WTC11 (cell line): ENCODE results near the gene NUDT6.

Experiments used
- ATF3 ChIP-seq: sonication (generic); formaldehyde crosslinking; conservative IDR thresholded peaks from 2 replicates; pipeline ENCODE4 v1.8.1; 2022; ENCODE audit warnings: mild to moderate bottlenecking, missing genetic modification reagents
- CBFB ChIP-seq: sonication (generic); formaldehyde crosslinking; IDR thresholded peaks from 2 replicates; pipeline ENCODE4 v1.8.1; 2022; ENCODE audit warnings: mild to moderate bottlenecking, low read depth, missing genetic modification reagents
- CTCF ChIP-seq: fragments of 200-600 bp; IDR thresholded peaks from 2 replicates; pipeline ENCODE4 v1.8.0; 2022; ENCODE audit warnings: antibody characterized with exemption
- E2F1 ChIP-seq: sonication (generic); formaldehyde crosslinking; IDR thresholded peaks from 2 replicates; pipeline ENCODE4 v1.8.0; 2022; ENCODE audit warnings: mild to moderate bottlenecking, missing genetic modification reagents
- ESRRA ChIP-seq: sonication (generic); formaldehyde crosslinking; IDR thresholded peaks from 2 replicates; pipeline ENCODE4 v1.8.1; 2022; ENCODE audit warnings: mild to moderate bottlenecking, missing genetic modification reagents, borderline replicate concordance
- ETV6 ChIP-seq: sonication (generic); formaldehyde crosslinking; IDR thresholded peaks from 2 replicates; pipeline ENCODE4 v1.8.1; 2022; ENCODE audit warnings: mild to moderate bottlenecking, missing genetic modification reagents
- MXD4 ChIP-seq: fragments of 250-450 bp; sonication (Bioruptor Pico); IDR thresholded peaks from 2 replicates; pipeline ENCODE4 v1.8.0; 2021; ENCODE audit warnings: mild to moderate bottlenecking, moderate library complexity, borderline replicate concordance
- OVOL2 ChIP-seq: fragments of 250-450 bp; sonication (Bioruptor Pico); IDR thresholded peaks from 2 replicates; pipeline ENCODE4 v1.9.0; 2021; ENCODE audit warnings: mild to moderate bottlenecking, borderline replicate concordance
- STAT6 ChIP-seq: sonication (generic); formaldehyde crosslinking; conservative IDR thresholded peaks from 2 replicates; pipeline ENCODE4 v1.8.1; 2023; ENCODE audit warnings: mild to moderate bottlenecking, low read depth, missing genetic modification reagents, moderate library complexity
- USF2 ChIP-seq: sonication (generic); formaldehyde crosslinking; IDR thresholded peaks from 2 replicates; pipeline ENCODE4 v1.8.1; 2023; ENCODE audit warnings: mild to moderate bottlenecking, missing genetic modification reagents, moderate library complexity
- ZBTB21 ChIP-seq: sonication (generic); formaldehyde crosslinking; IDR thresholded peaks from 2 replicates; pipeline ENCODE4 v1.8.1; 2023; ENCODE audit warnings: mild to moderate bottlenecking, missing genetic modification reagents, borderline replicate concordance
- ZNF121 ChIP-seq: sonication (generic); formaldehyde crosslinking; IDR thresholded peaks from 2 replicates; pipeline ENCODE4 v1.8.0; 2023; ENCODE audit warnings: missing genetic modification reagents
- ZNF423 ChIP-seq: fragments of 250-450 bp; sonication (Bioruptor Pico); IDR thresholded peaks from 2 replicates; pipeline ENCODE4 v2.1.2; 2022; ENCODE audit warnings: mild to moderate bottlenecking, moderate library complexity

- no peak for TF ChIP-seq OVOL2 (CRISPR knock-in tag)
- TF ChIP-seq CTCF = no peak
- TF ChIP-seq ZNF121 (CRISPR knock-in tag) = no peak
- TF ChIP-seq ZBTB21 (CRISPR knock-in tag) = no peak
- TF ChIP-seq ESRRA (CRISPR knock-in tag) = no peak
- no peak for TF ChIP-seq ZNF423
- TF ChIP-seq MXD4 = no peak
- TF ChIP-seq STAT6 (CRISPR knock-in tag) = no peak
- no peak for TF ChIP-seq CBFB (CRISPR knock-in tag)
- no peak for TF ChIP-seq ATF3 (CRISPR knock-in tag)
- TF ChIP-seq USF2 (CRISPR knock-in tag) = no peak
- TF ChIP-seq ETV6 = no peak
- TF ChIP-seq E2F1 (CRISPR knock-in tag) = no peak
Observed at GRCh38 chr4:122884499-122884898, 37.9 kb downstream of the NUDT6 start.
